Right lobe of liver (tissue), 6 donors: ENCODE measurements around the gene ZNF618. TPM values are rescaled to one million over a fixed set of nuclear protein-coding genes. Genes with fewer than 3 reads are reported as not detected.

Experiments
- ATAC-seq, 4 donors: fragments of 200-7000 bp; cut with Tn5 transposase; one replicate each; pipeline ENCODE4 v1.9.1; 2020; ENCODE audit warnings: mild to moderate bottlenecking in 4 of 4, moderate library complexity in 4 of 4
- DNase-seq, 3 donors: peaks; one replicate each; pipeline ENCODE4 v3.0.0-alpha.2; 2020
- H3K27ac ChIP-seq, 3 donors: fragments of 200-600 bp; one replicate each; pipeline ENCODE4 v1.8.0; 2022
- H3K27me3 ChIP-seq, 2 donors: fragments of 200-600 bp; one replicate each; pipeline ENCODE4 v1.8.0; 2022
- H3K36me3 ChIP-seq, 4 donors: fragments of 200-600 bp; sonication (generic) in 1 of 4; one replicate each; pipeline versions ENCODE4 v1.5.1 to v1.8.0; 2017 to 2022; ENCODE audit warnings: control low read depth in 1 of 4
- H3K4me1 ChIP-seq, 4 donors: fragments of 200-600 bp; sonication (generic) in 1 of 4; one replicate each; pipeline versions ENCODE4 v1.5.1 to v1.8.0; 2017 to 2022; ENCODE audit warnings: control low read depth in 1 of 4
- H3K4me3 ChIP-seq, 3 donors: fragments of 200-600 bp; one replicate each; pipeline ENCODE4 v1.8.0; 2022
- H3K9me3 ChIP-seq, 4 donors: fragments of 200-600 bp; sonication (generic) in 1 of 4; one replicate each; pipeline versions ENCODE4 v1.5.1 to v1.8.0; 2017 to 2022; ENCODE audit warnings: control low read depth in 1 of 4
- CTCF ChIP-seq, 4 donors: fragments of 200-600 bp in 3 of 4; fragments of 450-650 bp in 1 of 4; IDR thresholded peaks; one replicate each; pipeline versions ENCODE4 v1.5.1 to v1.8.0; 2016 to 2022; ENCODE audit warnings: antibody characterized with exemption in 4 of 4, mild to moderate bottlenecking in 2 of 4
- POLR2A ChIP-seq: fragments of 450-650 bp; IDR thresholded peaks from one replicate; pipeline ENCODE4 v1.6.1; 2017; ENCODE audit warnings: antibody characterized with exemption, mild to moderate bottlenecking
- WGBS: methylation state at CpG from one replicate; pipeline ENCODE4 v1.1.6; 2018; ENCODE audit warnings: low coverage, low lambda C conversion rate; ENCODE audit not compliant: insufficient coverage; ENCODE audit errors: missing lambda C conversion rate; 5-methylcytosine and 5-hydroxymethylcytosine counted together
- intact Hi-C, 2 donors: fragments of 100-400 bp; cut with DNase I; formaldehyde crosslinking; loops; one replicate each; pipeline versions ENCODE4 v1.11.2 to v1.14.1; 2022
- total RNA-seq, 6 experiments: library from RNA; depleted of rRNA in 2 of 6; stranded (reverse); fragments of >200 nt in 2 of 6; fragmentation: NEBNext Ultra II Directional in 3 of 6; extraction: Animal tissue kit (Norgen Biotek cat#: 25700) in 3 of 6; gene quantifications; one replicate each; pipeline versions ENCODE4 v1.1.0 to v1.2.4, GENCODE V29; 2016 to 2023
- donor health status: DM: no; HTN: yes; CAD: no.
- donor health status: DM: no; HTN: no; CAD: no.
- donor health status: DM: no; HTN: no; CAD: no.
- donor health status: DM: no; HTN: yes; CAD: no.
- donor health status: DM: no; HTN: yes; CAD: no.

ZNF618 gene
- total RNA-seq, 6 experiments from 2014 or later: 2.9 to 7.9 (median 6.0) TPM

- no peaks in the 10 kb centered on the region for H3K9me3 ChIP-seq
- DNase-seq: peak in 1 of 3 donors; percentile 76
- TF ChIP-seq POLR2A (no peak), CTCF (IDR thresholded peaks at IDR 0.05) (no peak)
- 58% methylated on average over 4 of the region's 14 CpGs for WGBS
- H3K27ac ChIP-seq: no peak overlapping the region
- H3K4me3 ChIP-seq: peak overlapping the region in 2 of 3 donors; percentile 6 to 16
- peak; percentile 23 to 46 (median 36) for ATAC-seq
- intact Hi-C loops: no loop called here
- peaks cover 0 to 94% (median 49%) of the 10 kb centered on the region in 4 donors for H3K36me3 ChIP-seq
- H3K27me3 ChIP-seq: no peaks in the 10 kb centered on the region
- H3K4me1 ChIP-seq: peaks cover 0 to 54% (median 7%) of the 10 kb centered on the region in 4 donors
Measured at GRCh38 chr9:114072184-114073140, 196.4 kb downstream of the ZNF618 start.

- 20% methylated on average over 4 of the region's 4 CpGs for WGBS
- H3K36me3 ChIP-seq: peaks cover 0 to 63% (median 33%) of the 10 kb centered on the region in 4 donors
- peaks cover 0 to 58% (median 13%) of the 10 kb centered on the region in 4 donors for H3K4me1 ChIP-seq
- H3K27me3 ChIP-seq: no peaks in the 10 kb centered on the region
- H3K9me3 ChIP-seq: no peaks in the 10 kb centered on the region
- TF ChIP-seq CTCF (IDR thresholded peaks at IDR 0.05): no peak
- TF ChIP-seq POLR2A: no peak
- H3K27ac ChIP-seq: peak overlapping the region in 1 of 3 donors; percentile 76
- intact Hi-C loops: no loop called here
- peak overlapping the region; percentile 70 to 98 (median 91) for H3K4me3 ChIP-seq
- DNase-seq: no peak
- no peak for ATAC-seq
Measured at GRCh38 chr9:114075602-114076001, 199.5 kb downstream of the ZNF618 start.

GRCh38 chr9:114076237-114077161 is 200.4 kb downstream of the ZNF618 start:
- H3K4me3 ChIP-seq: peak overlapping the region; percentile 70 to 98 (median 91)
- TF ChIP-seq POLR2A (no peak), CTCF (IDR thresholded peaks at IDR 0.05) (peak in 3 of 4 donors; percentile 21 to 35 (median 23))
- H3K27me3 ChIP-seq: no peaks in the 10 kb centered on the region
- H3K36me3 ChIP-seq: peaks cover 0 to 54% (median 28%) of the 10 kb centered on the region in 4 donors
- ATAC-seq: peak in 3 of 4 donors; percentile 6 to 19 (median 16)
- intact Hi-C loops: no loop called here
- H3K4me1 ChIP-seq: peaks cover 0 to 54% (median 15%) of the 10 kb centered on the region in 4 donors
- H3K27ac ChIP-seq: peak overlapping the region; percentile 63 to 76 (median 70)
- DNase-seq: peak in 2 of 3 donors; percentile 59 to 72
- WGBS: 30% methylated on average over 5 of the region's 14 CpGs
- no peaks in the 10 kb centered on the region for H3K9me3 ChIP-seq

GRCh38 chr9:114077162-114077837 is 201.2 kb downstream of the ZNF618 start:
- Histone ChIP-seq H3K27me3 (no peaks in the 10 kb centered on the region), H3K36me3 (peaks cover 0 to 46% (median 25%) of the 10 kb centered on the region in 4 donors), H3K9me3 (no peaks in the 10 kb centered on the region), H3K4me1 (peaks cover 0 to 52% (median 18%) of the 10 kb centered on the region in 4 donors), H3K4me3 (peak overlapping the region; percentile 70 to 98 (median 91)), H3K27ac (peak overlapping the region; percentile 63 to 76 (median 70))
- peak in 3 of 4 donors; percentile 0 to 6 (median 1) for ATAC-seq
- intact Hi-C loops: no loop called here
- 27% methylated on average over 2 of the region's 7 CpGs for WGBS
- DNase-seq: peak; percentile 66 to 82 (median 80)
- TF ChIP-seq POLR2A (peak; percentile 7), CTCF (IDR thresholded peaks at IDR 0.05) (no peak)
